Endothelial cell of coronary artery (primary cell): Measurements from ENCODE around the gene LRP5. TPM values are rescaled to one million over a fixed set of nuclear protein-coding genes. Genes with fewer than 3 reads are reported as not detected.

ENCODE experiments used
- total RNA-seq: library from RNA; depleted of rRNA; stranded (reverse); fragments of >200 nt; gene quantifications from 2 replicates; pipeline ENCODE4 v1.2.3, GENCODE V29; 2014

The LRP5 gene
- total RNA-seq = 35.3 and 46.7 TPM in 2 replicates

DNA sequence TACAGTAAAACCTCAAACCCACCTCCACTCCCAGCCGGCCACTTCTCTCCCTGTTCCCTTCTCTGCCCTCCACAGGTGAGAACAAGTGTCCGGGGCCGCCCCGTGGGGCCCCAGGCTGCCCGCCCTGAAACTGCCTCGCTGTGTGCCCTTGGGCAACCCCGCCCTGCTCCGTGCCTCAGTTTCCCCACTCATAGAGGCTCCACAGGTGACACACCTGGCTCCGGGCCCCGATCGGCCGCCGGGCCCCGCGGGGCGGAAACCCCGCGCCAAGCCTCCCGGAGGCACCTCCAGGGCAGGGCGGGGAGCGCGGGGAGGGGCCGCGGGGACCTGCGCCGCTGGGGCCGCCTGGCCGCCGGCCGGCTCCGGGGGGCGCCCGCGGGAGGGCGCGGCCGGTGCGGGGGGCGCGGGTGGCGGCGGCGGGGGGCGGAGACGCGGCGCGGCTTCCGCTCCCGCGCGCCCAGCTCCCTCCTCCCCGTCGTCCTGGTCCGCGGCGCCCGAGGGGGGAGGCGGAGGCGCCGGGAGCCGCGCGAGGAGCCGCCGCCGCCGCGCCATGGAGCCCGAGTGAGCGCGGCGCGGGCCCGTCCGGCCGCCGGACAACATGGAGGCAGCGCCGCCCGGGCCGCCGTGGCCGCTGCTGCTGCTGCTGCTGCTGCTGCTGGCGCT, at the start of gene LRP5:
LRP5 (plus strand) TSS at position 475 of the 663 bp plus-strand sequence; CDS start at position 599, 124 bp downstream.

DNA sequence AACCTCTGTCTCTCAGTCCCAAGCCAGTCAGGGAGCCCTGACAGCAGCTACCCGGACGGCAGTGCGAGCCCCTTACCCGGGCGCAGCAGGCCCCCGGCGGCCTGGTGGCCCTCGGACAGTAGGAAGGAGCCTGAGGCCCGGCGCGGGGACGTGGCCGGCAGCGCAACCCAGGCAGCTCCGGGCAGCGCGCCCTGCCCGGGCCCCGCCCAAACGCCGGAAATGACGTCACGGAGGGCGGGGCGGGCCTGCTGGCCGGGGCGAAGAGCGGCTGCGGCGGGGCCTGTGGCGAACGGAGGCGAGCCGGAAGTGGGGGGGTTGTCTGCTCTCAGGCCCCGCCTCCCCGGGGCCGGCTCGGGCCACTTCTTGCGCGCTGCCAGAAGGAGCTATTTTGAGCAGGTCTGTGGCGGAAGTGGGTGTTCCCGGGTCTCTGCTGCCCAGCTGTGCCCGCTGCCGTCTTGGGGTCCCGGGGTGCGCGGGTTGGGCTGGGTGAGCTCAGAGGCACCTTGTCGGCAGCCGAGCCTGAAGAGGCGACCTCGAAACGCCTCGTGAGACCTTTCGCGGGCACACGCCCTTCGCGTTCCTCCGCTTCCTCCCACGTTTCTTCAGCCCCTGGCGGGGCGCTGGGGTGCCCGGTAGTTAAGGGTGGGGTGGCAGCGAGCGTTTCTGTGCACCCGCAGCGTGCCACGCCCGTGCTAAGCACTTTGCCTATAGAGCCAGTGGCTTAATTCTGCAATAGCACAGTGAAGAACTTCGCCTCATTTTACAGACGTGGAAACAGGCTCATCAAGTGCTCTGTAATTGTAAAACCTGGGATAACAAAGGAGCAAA, 40.4 kb upstream of the LRP5 start, which contains the start of gene C11orf24:
C11orf24 (minus strand) TSS at position 193 of the 828 bp plus-strand sequence. CDS start 8,206 bp downstream, outside the sequence.

DNA sequence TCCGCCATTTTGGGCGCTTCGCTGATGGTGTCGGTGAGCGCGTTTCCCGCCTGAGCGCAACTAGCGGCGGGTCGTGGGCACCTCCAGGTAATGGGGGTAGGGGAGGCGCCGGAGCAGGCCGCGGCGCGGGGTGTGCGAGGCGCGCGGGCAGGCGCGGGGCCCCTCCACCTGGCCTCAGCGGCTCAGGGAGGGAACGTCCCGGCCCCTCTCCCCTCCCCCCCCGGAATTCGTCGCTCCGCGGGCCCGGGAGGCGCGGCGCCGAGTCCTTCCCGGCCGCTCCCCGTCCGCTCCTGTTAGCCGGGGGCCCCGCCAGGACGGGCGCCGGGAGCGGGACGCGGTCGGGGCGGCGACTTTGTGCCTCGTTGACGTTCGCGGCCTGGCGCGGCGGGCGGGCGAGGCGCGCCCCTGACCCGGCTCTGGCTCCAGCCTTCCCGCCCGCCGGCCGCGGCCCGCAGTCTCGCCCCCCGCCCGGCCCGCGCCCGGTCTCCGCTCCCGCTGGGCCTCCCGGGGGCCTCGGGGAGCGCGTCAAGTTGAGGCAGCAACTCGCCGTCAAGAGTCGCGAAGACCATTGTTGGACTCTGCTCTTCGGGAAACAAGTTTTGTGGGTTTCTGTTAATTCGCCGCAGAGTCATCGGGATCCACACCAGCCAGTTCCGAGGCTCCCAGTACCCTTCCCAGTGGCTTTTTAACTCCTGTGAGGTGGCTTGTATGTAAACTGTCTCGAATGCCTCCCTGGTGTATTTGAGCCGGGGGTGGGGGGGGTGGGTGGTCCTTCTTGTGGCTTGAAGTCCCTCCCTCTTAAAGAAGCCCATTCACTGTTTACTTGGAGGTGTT, 148.6 kb downstream of the LRP5 start, which contains the start of gene PPP6R3:
PPP6R3 (plus strand) TSS at position 12 of the 834 bp plus-strand sequence. CDS start 76,913 bp downstream, outside the sequence.

Other genes starting within 250 kb of the LRP5 start
- 13.9 and 14.9 TPM in 2 replicates for gene CHKA, start 191.2 kb upstream of the LRP5 start, total RNA-seq
- gene KMT5B, start 99.3 kb upstream of the LRP5 start, total RNA-seq = 21.2 and 25.8 TPM in 2 replicates
- gene C11orf24, start 40.6 kb upstream of the LRP5 start, total RNA-seq = 7.5 and 11.5 TPM in 2 replicates
- 125 and 137 TPM in 2 replicates for gene PPP6R3, start 148.2 kb downstream of the LRP5 start, total RNA-seq